Gastroesophageal sphincter (tissue), 4 donors: Measurements from ENCODE around the gene PKN1. TPM values are rescaled to one million over a fixed set of nuclear protein-coding genes. Genes with fewer than 3 reads are reported as not detected.

Source experiments
- ATAC-seq: fragments of 150-250 bp; one replicate; pipeline ENCODE4 v1.9.1; 2016; ENCODE audit warnings: mild to moderate bottlenecking, moderate library complexity
- H3K27ac ChIP-seq, 4 donors: fragments of 200-600 bp; sonication (generic) in 3 of 4; 1 replicate in 3 of 4; 2 replicates in 1 of 4; pipeline ENCODE4 v1.5.1; 2016 to 2019
- H3K27me3 ChIP-seq: fragments of 200-600 bp; sonication (generic); one replicate; pipeline ENCODE4 v1.5.1; 2019
- H3K36me3 ChIP-seq, 2 donors: fragments of 200-600 bp; sonication (generic); one replicate each; pipeline ENCODE4 v1.5.1; 2019; ENCODE audit warnings: control low read depth in 1 of 2
- H3K4me1 ChIP-seq, 3 donors: fragments of 200-600 bp; sonication (generic); 1 replicate in 2 of 3; 2 replicates in 1 of 3; pipeline ENCODE4 v1.5.1; 2016 to 2019; ENCODE audit warnings: control low read depth in 2 of 3
- H3K4me3 ChIP-seq, 2 donors: fragments of 200-600 bp; sonication (generic); one replicate each; pipeline ENCODE4 v1.5.1; 2019; ENCODE audit warnings: mild to moderate bottlenecking in 1 of 2, moderate library complexity in 1 of 2
- H3K9me3 ChIP-seq, 3 donors: fragments of 200-600 bp; sonication (generic); one replicate each; pipeline ENCODE4 v1.5.1; 2017 to 2019; ENCODE audit warnings: control low read depth in 2 of 3
- CTCF ChIP-seq, 4 experiments: fragments of 200-600 bp in 2 of 4; fragments of 450-650 bp in 2 of 4; sonication (generic) in 1 of 4; IDR thresholded peaks; one replicate each; pipeline ENCODE4 v1.5.1; 2017 to 2019; ENCODE audit warnings: antibody characterized with exemption in 4 of 4, mild to moderate bottlenecking in 2 of 4, moderate library complexity in 2 of 4
- EP300 ChIP-seq: sonication (generic); formaldehyde crosslinking; IDR thresholded peaks from one replicate; pipeline ENCODE4 v1.6.1; 2017; ENCODE audit warnings: antibody characterized with exemption, mild to moderate bottlenecking
- POLR2A ChIP-seq, 2 donors: fragments of 450-650 bp; IDR thresholded peaks; one replicate each; pipeline ENCODE4 v1.6.1; 2017; ENCODE audit warnings: antibody characterized with exemption in 2 of 2, mild to moderate bottlenecking in 2 of 2, moderate library complexity in 1 of 2
- POLR2AphosphoS5 ChIP-seq: sonication (generic); formaldehyde crosslinking; IDR thresholded peaks from one replicate; pipeline ENCODE4 v1.6.1; 2017; ENCODE audit warnings: antibody characterized with exemption
- WGBS, 2 donors: methylation state at CpG; one replicate each; pipeline ENCODE4 v1.1.5; 2018; ENCODE audit warnings: low coverage in 1 of 2; 5-methylcytosine and 5-hydroxymethylcytosine counted together
- total RNA-seq, 4 donors: library from RNA; depleted of rRNA; stranded (reverse); fragments of >200 nt; gene quantifications; one replicate each; pipeline ENCODE4 v1.1.0, GENCODE V29; 2016

PKN1 gene
- total RNA-seq, 4 donors from 2014 or later = 98.2 to 286 (median 139) TPM

- peaks cover 0 to 91% of the 10 kb centered on the region in 2 donors for H3K36me3 ChIP-seq
- ATAC-seq = no peak
- H3K4me1 ChIP-seq = peaks cover 0 to 37% (median 3%) of the 10 kb centered on the region in 3 donors
- no peak overlapping the region for H3K4me3 ChIP-seq
- TF ChIP-seq POLR2A (IDR thresholded peaks at IDR 0.05) = no peak
- TF ChIP-seq POLR2AphosphoS5 = no peak
- TF ChIP-seq CTCF (IDR thresholded peaks at IDR 0.05) = no peak
- TF ChIP-seq EP300 = no peak
- WGBS, 2 donors = 76% methylated on average over 10 of the region's 20 CpGs; no CpG with 5 or more reads in 1 of the 2 donors
- no peak overlapping the region for H3K27ac ChIP-seq
- no peaks in the 10 kb centered on the region for H3K27me3 ChIP-seq
- no peaks in the 10 kb centered on the region for H3K9me3 ChIP-seq
Measured at GRCh38 chr19:14408491-14409145, 24.5 kb upstream of the PKN1 start.

- 71% methylated on average over 8 of the region's 38 CpGs; no CpG with 5 or more reads in 1 of the 2 donors for WGBS, 2 donors
- no peak for ATAC-seq
- Histone ChIP-seq H3K36me3 (peaks cover 0 to 85% of the 10 kb centered on the region in 2 donors), H3K9me3 (no peaks in the 10 kb centered on the region), H3K27ac (no peak overlapping the region), H3K4me3 (no peak overlapping the region), H3K4me1 (peaks cover 0 to 44% (median 8%) of the 10 kb centered on the region in 3 donors), H3K27me3 (no peaks in the 10 kb centered on the region)
- TF ChIP-seq POLR2AphosphoS5 (no peak), CTCF (IDR thresholded peaks at IDR 0.05) (no peak), POLR2A (IDR thresholded peaks at IDR 0.05) (no peak), EP300 (no peak)
Measured at GRCh38 chr19:14409146-14410023, 23.7 kb upstream of the PKN1 start.

GRCh38 chr19:14410091-14411051 is 22.7 kb upstream of the PKN1 start:
- ATAC-seq = no peak
- Histone ChIP-seq H3K4me1 (peaks cover 0 to 54% (median 8%) of the 10 kb centered on the region in 3 donors), H3K27me3 (no peaks in the 10 kb centered on the region), H3K36me3 (peaks cover 0 to 76% of the 10 kb centered on the region in 2 donors), H3K9me3 (no peaks in the 10 kb centered on the region), H3K27ac (no peak overlapping the region), H3K4me3 (no peak overlapping the region)
- TF ChIP-seq EP300 (no peak), POLR2A (IDR thresholded peaks at IDR 0.05) (no peak), CTCF (IDR thresholded peaks at IDR 0.05) (no peak), POLR2AphosphoS5 (no peak)
- WGBS, 2 donors = no CpG with 5 or more reads among the region's 44 CpGs

- Histone ChIP-seq H3K27me3 (no peaks in the 10 kb centered on the region), H3K4me1 (peaks cover 0 to 54% (median 9%) of the 10 kb centered on the region in 3 donors), H3K4me3 (no peak overlapping the region), H3K27ac (no peak overlapping the region), H3K9me3 (no peaks in the 10 kb centered on the region), H3K36me3 (peaks cover 0 to 71% of the 10 kb centered on the region in 2 donors)
- ATAC-seq = no peak
- WGBS, 2 donors = 69% methylated on average over 5 of the region's 19 CpGs; no CpG with 5 or more reads in 1 of the 2 donors
- TF ChIP-seq EP300 (no peak), POLR2AphosphoS5 (no peak), POLR2A (IDR thresholded peaks at IDR 0.05) (no peak), CTCF (IDR thresholded peaks at IDR 0.05) (no peak)
Measured at GRCh38 chr19:14411161-14411937, 21.8 kb upstream of the PKN1 start.
